HepG2 (cell line): Measurements from ENCODE around the gene TUBGCP3. TPM values are rescaled to one million over a fixed set of nuclear protein-coding genes. Genes with fewer than 3 reads are reported as not detected.

Experiments
- ATAC-seq: fragments of 200-7000 bp; cut with Tn5 transposase; 3 replicates; pipeline ENCODE4 v1.9.1; 2020; ENCODE audit warnings: mild to moderate bottlenecking, moderate library complexity
- BruUV-seq: library from RNA; stranded (reverse); fragments of 400-500 nt; replicated peaks from 2 replicates; lab custom pipeline; 2021; lab: Mats Ljungman, UMichigan
- CTCF ChIA-PET: fragments of 300-600 bp; formaldehyde crosslinking; extraction: SDS; loops from one replicate; lab custom pipeline; 2021; ENCODE audit warnings: low total read pairs, inconsistent platforms, low intra/inter-chr PET ratio; lab: Yijun Ruan, JAX
- POLR2A ChIA-PET: fragments of 350-600 bp; sonication (Branson Sonifier 250); formaldehyde crosslinking; loops from one replicate; lab custom pipeline; 2020; ENCODE audit warnings: antibody characterized with exemption, inconsistent platforms; lab: Yijun Ruan, JAX
- DNase-seq: peaks from one replicate; pipeline ENCODE4 v3.0.0-alpha.2; 2015; ENCODE audit warnings: low spot score
- FAIRE-seq: peaks from 3 replicates; lab custom pipeline; 2011; peaks lifted over from hg19 to GRCh38; lab: Jason Lieb, UNC
- H2AFZ ChIP-seq: one replicate; pipeline ENCODE4 v1.6.1; 2011; ENCODE audit warnings: low read length, inconsistent platforms
- H3K27ac ChIP-seq: fragments of 300-600 bp; 3 replicates; pipeline ENCODE4 v1.8.0; 2011; ENCODE audit warnings: mixed run types, mild to moderate bottlenecking, mixed read lengths, low read length, inconsistent platforms; ENCODE audit not compliant: insufficient read depth; ENCODE audit errors: extremely low read length
- H3K27me3 ChIP-seq, 2 experiments: fragments of 200-600 bp in 1 of 2; 2 replicates in 1 of 2; 3 replicates in 1 of 2; pipeline versions ENCODE4 v1.6.0 to v1.8.0; 2011; ENCODE audit warnings: low read length in 2 of 2, mild to moderate bottlenecking in 2 of 2, moderate library complexity in 2 of 2, inconsistent platforms in 1 of 2; ENCODE audit not compliant: insufficient read depth in 2 of 2, control insufficient read depth in 1 of 2
- H3K36me3 ChIP-seq, 2 experiments: fragments of 200-600 bp in 1 of 2; replicated peaks in 1 of 2; 2 replicates in 1 of 2; 3 replicates in 1 of 2; pipeline versions ENCODE4 v1.5.1 to v1.8.0; 2011; ENCODE audit warnings: low read length in 2 of 2, inconsistent platforms in 1 of 2; ENCODE audit not compliant: insufficient read depth in 2 of 2, control insufficient read depth in 1 of 2
- H3K4me1 ChIP-seq: 2 replicates; pipeline ENCODE4 v1.5.1; 2012; ENCODE audit warnings: low read length, inconsistent platforms; ENCODE audit not compliant: insufficient read depth
- H3K4me2 ChIP-seq: 2 replicates; pipeline ENCODE4 v1.6.0; 2011; ENCODE audit warnings: low read depth, low read length, inconsistent platforms
- H3K4me3 ChIP-seq, 3 experiments: fragments of 200-600 bp in 1 of 3; sonication (generic), shearing (Covaris generic) in 1 of 3; replicated peaks in 1 of 3; 2 replicates each; pipeline ENCODE4 v1.5.1; 2011 to 2016; ENCODE audit warnings: low read length in 3 of 3, inconsistent platforms in 2 of 3, low read depth in 2 of 3, mild to moderate bottlenecking in 2 of 3, control low read depth in 1 of 3, mixed read lengths in 1 of 3; ENCODE audit not compliant: insufficient read depth in 1 of 3
- H3K79me2 ChIP-seq: one replicate; pipeline ENCODE4 v1.6.1; 2011; ENCODE audit warnings: low read length, inconsistent platforms; ENCODE audit not compliant: insufficient read depth
- H3K9ac ChIP-seq: 2 replicates; pipeline ENCODE4 v1.6.0; 2011; ENCODE audit warnings: mild to moderate bottlenecking, low read depth, low read length, inconsistent platforms; ENCODE audit not compliant: insufficient read depth
- H3K9me3 ChIP-seq: 2 replicates; pipeline ENCODE4 v1.5.1; 2012; ENCODE audit warnings: mild to moderate bottlenecking, low read length
- H4K20me1 ChIP-seq: 2 replicates; pipeline ENCODE4 v1.6.0; 2011; ENCODE audit warnings: inconsistent platforms, mild to moderate bottlenecking, low read length, moderate library complexity; ENCODE audit not compliant: insufficient read depth
- ARNT ChIP-seq: fragments of 450-650 bp; IDR thresholded peaks from 2 replicates; pipeline ENCODE4 v1.6.1; 2017
- MAFF ChIP-seq: IDR thresholded peaks from 2 replicates; pipeline ENCODE4 v1.6.1; 2011; ENCODE audit warnings: low read depth, low read length, improper control_type of control experiment
- MAFK ChIP-seq, 2 experiments: IDR thresholded peaks in 1 of 2; conservative IDR thresholded peaks in 1 of 2; 2 replicates each; pipeline ENCODE4 v1.6.1; 2011; ENCODE audit warnings: improper control_type of control experiment in 2 of 2, low read length in 2 of 2
- MTF1 ChIP-seq: sonication (generic); formaldehyde crosslinking; IDR thresholded peaks from 2 replicates; pipeline ENCODE4 v1.5.0; 2020; ENCODE audit warnings: missing genetic modification reagents
- NR2F1 ChIP-seq, 2 experiments: fragments of 450-650 bp in 1 of 2; formaldehyde crosslinking in 1 of 2; IDR thresholded peaks; 2 replicates each; pipeline versions ENCODE4 v1.5.0 to v1.6.1; 2016 to 2020; ENCODE audit warnings: mild to moderate bottlenecking in 1 of 2, missing compliant biosample characterization in 1 of 2, missing genetic modification reagents in 1 of 2, moderate library complexity in 1 of 2
- NR2F6 ChIP-seq, 2 experiments: IDR thresholded peaks; 2 replicates each; pipeline ENCODE4 v1.6.1; 2016; ENCODE audit warnings: antibody characterized with exemption in 1 of 2, mild to moderate bottlenecking in 1 of 2
- RARA ChIP-seq: IDR thresholded peaks from 2 replicates; pipeline ENCODE4 v1.6.1; 2016; ENCODE audit warnings: missing genetic modification reagents, missing compliant biosample characterization
- RARG ChIP-seq: sonication (generic); formaldehyde crosslinking; IDR thresholded peaks from 2 replicates; pipeline ENCODE4 v1.4.0; 2020; ENCODE audit warnings: low read depth, mild to moderate bottlenecking, missing genetic modification reagents
- SMAD1 ChIP-seq: sonication (generic); formaldehyde crosslinking; IDR thresholded peaks from 2 replicates; pipeline ENCODE4 v1.4.0; 2020; ENCODE audit warnings: missing genetic modification reagents, low read depth, mild to moderate bottlenecking, borderline replicate concordance
- SSRP1 ChIP-seq: IDR thresholded peaks from 2 replicates; pipeline ENCODE4 v1.6.1; 2016; ENCODE audit warnings: control low read depth
- ZNF333 ChIP-seq: sonication (generic); formaldehyde crosslinking; IDR thresholded peaks from 2 replicates; pipeline ENCODE4 v1.4.0; 2020; ENCODE audit warnings: mild to moderate bottlenecking, missing genetic modification reagents, borderline replicate concordance
- ZNF770 ChIP-seq: sonication (generic); formaldehyde crosslinking; IDR thresholded peaks from 2 replicates; pipeline ENCODE4 v1.5.0; 2020; ENCODE audit warnings: mild to moderate bottlenecking, missing genetic modification reagents
- ZSCAN29 ChIP-seq: sonication (generic); formaldehyde crosslinking; conservative IDR thresholded peaks from 2 replicates; pipeline ENCODE4 v1.4.0; 2020; ENCODE audit warnings: mild to moderate bottlenecking, missing genetic modification reagents
- WGBS: methylation state at CpG from one replicate; pipeline ENCODE4 v1.1.6; 2017; ENCODE audit warnings: low lambda C conversion rate; 5-methylcytosine and 5-hydroxymethylcytosine counted together
- in situ Hi-C: cut with HindIII; loops from 2 replicates; pipeline ENCODE4 v1.10.0; 2017; ENCODE audit warnings: low pct_unique_long_range_greater_than_20kb; ENCODE audit not compliant: extremely low pct_ligation_motif_present
- intact Hi-C: fragments of 100-400 bp; cut with micrococcal nuclease; formaldehyde crosslinking; loops from one replicate; pipeline ENCODE4 v1.10.0; 2022; ENCODE audit not compliant: unreplicated experiment
- polyA plus RNA-seq, 8 experiments: library from polyadenylated mRNA; depleted of rRNA in 3 of 8; stranded (reverse) in 7 of 8; unstranded in 1 of 8; fragments of >200 nt; fragmentation: Illumina TruSeq in 4 of 8; extraction: Trizol in 4 of 8; gene quantifications; 2 replicates each; pipeline versions ENCODE4 v1.2.1 to v1.2.3, GENCODE V29; 2011 to 2016; ENCODE audit warnings: low read depth in 4 of 8, missing spikeins in 1 of 8, mixed read lengths in 1 of 8; ENCODE audit not compliant: insufficient read depth in 1 of 8
- total RNA-seq, 5 experiments: library from RNA; depleted of rRNA; stranded (reverse); fragments of >200 nt; fragmentation: Illumina TruSeq; extraction: Trizol; gene quantifications; 2 replicates each; pipeline ENCODE4 v1.2.3, GENCODE V29; 2016; ENCODE audit warnings: low read depth in 1 of 5

TUBGCP3 gene
- total and polyA plus RNA-seq, 2 of the 13 experiments (the other 11 are each of a cell fraction or from before 2014, with no cell fraction given): 12.6 to 15.5 TPM

- in situ Hi-C loops: no loop called here
- Histone ChIP-seq H3K9ac (no peak overlapping the region), H3K79me2 (no peaks in the 10 kb centered on the region), H3K4me1 (peaks cover 8% of the 10 kb centered on the region), H3K4me3 (no peak overlapping the region), H3K36me3 (no peaks in the 10 kb centered on the region; a peak in 1 of 5 replicates), H3K27ac (no peak overlapping the region), H3K4me2 (no peak overlapping the region), H4K20me1 (no peaks in the 10 kb centered on the region), H2AFZ (no peak overlapping the region), H3K27me3 (no peaks in the 10 kb centered on the region), H3K9me3 (no peaks in the 10 kb centered on the region)
- TF ChIP-seq ZNF333 (CRISPR knock-in tag) (no peak), RARG (no peak), SMAD1 (CRISPR knock-in tag) (no peak), ZNF770 (CRISPR knock-in tag) (no peak)
- POLR2A ChIA-PET: no interaction called here
- no TSS peak for BruUV-seq
- intact Hi-C loops: no loop called here
- 88% methylated on average over 7 of the region's 7 CpGs for WGBS
- CTCF ChIA-PET: no interaction called here
- FAIRE-seq (no peak), DNase-seq (no peak), ATAC-seq (no peak)
Measured at GRCh38 chr13:112479389-112479788, 108.6 kb downstream of the TUBGCP3 start.

GRCh38 chr13:112477070-112477619, 110.8 kb downstream of the TUBGCP3 start:
- Histone ChIP-seq H3K27me3 (no peaks in the 10 kb centered on the region), H2AFZ (no peak overlapping the region), H3K9ac (no peak overlapping the region), H3K36me3 (no peaks in the 10 kb centered on the region), H3K4me2 (no peak overlapping the region), H3K79me2 (no peaks in the 10 kb centered on the region), H4K20me1 (no peaks in the 10 kb centered on the region), H3K4me1 (peaks cover 8% of the 10 kb centered on the region), H3K27ac (no peak overlapping the region), H3K9me3 (no peaks in the 10 kb centered on the region), H3K4me3 (no peak overlapping the region)
- 39% methylated on average over 9 of the region's 9 CpGs for WGBS
- POLR2A ChIA-PET: no interaction called here
- in situ Hi-C loops: no loop called here
- DNase-seq (no peak), ATAC-seq (no peak), FAIRE-seq (no peak)
- peak; percentile 56 to 57; a peak in 3 of 4 replicates for TF ChIP-seq NR2F1 (CRISPR knock-in tag; IDR thresholded peaks at IDR 0.05)
- peak; percentile 50 to 59 for TF ChIP-seq MAFK (conservative IDR thresholded peaks at IDR 0.05 in 1 of 2, IDR thresholded peaks at IDR 0.05 in 1 of 2; ENCODE audit: low read length in 2 of 2)
- peak; percentile 53; the same call in 1 of the 2 replicates for TF ChIP-seq RARA (CRISPR knock-in tag)
- no peak for TF ChIP-seq ARNT
- TF ChIP-seq ZSCAN29 (CRISPR knock-in tag): no peak
- peak; percentile 30; the same call in 1 of the 2 replicates for TF ChIP-seq MAFF
- TF ChIP-seq SSRP1 (CRISPR knock-in tag): no peak
- peak; percentile 48 for TF ChIP-seq NR2F6 (IDR thresholded peaks at IDR 0.05)
- TF ChIP-seq NR2F6 (CRISPR knock-in tag; IDR thresholded peaks at IDR 0.05): peak; percentile 49
- no peak for TF ChIP-seq MTF1 (CRISPR knock-in tag)
- CTCF ChIA-PET: no interaction called here
- intact Hi-C loops: no loop called here
- no TSS peak for BruUV-seq
